ENCODE results near the gene FXYD3. TPM values are rescaled to one million over a fixed set of nuclear protein-coding genes. Genes with fewer than 3 reads are reported as not detected.

FXYD3 gene
- polyA plus RNA-seq, 1 donor (not counting 4 experiments of a cell fraction or from before 2014, with no cell fraction given): 851 TPM

GRCh38 chr19:35090506-35091214 is 25.0 kb upstream of the FXYD3 start:
- H3K4me2 ChIP-seq (ENCODE audit: control insufficient read depth, extremely low read depth, insufficient read depth, low read depth, low read length): peak overlapping the region; percentile 22
- no peak overlapping the region for H3K27ac ChIP-seq (ENCODE audit: control insufficient read depth, insufficient read depth, low read length)
- H4K20me1 ChIP-seq (ENCODE audit: control insufficient read depth, extremely low read depth, insufficient read depth, low read length): no peaks in the 10 kb centered on the region
- FAIRE-seq (peak; percentile 70), DNase-seq (ENCODE audit: low read depth, low spot score) (no peak)
- dilution Hi-C loops (cut with MboI; ENCODE audit: extremely low pct_ligation_motif_present, low sequenced_read_pairs): no loop called here
- no peaks in the 10 kb centered on the region for H3K27me3 ChIP-seq (ENCODE audit: control insufficient read depth, extremely low read depth, insufficient read depth, low read length)
- H3K4me3 ChIP-seq (ENCODE audit: control insufficient read depth in 2 of 3, extremely low read depth in 1 of 3, insufficient read depth in 2 of 3, low read depth in 1 of 3, low read length in 3 of 3): no peak overlapping the region
- H3K4me1 ChIP-seq (ENCODE audit: control insufficient read depth, extremely low read depth, insufficient read depth, low read length): peaks cover 24% of the 10 kb centered on the region
- no peaks in the 10 kb centered on the region for H3K9me1 ChIP-seq (ENCODE audit: control insufficient read depth, extremely low read depth, insufficient read depth, low read length)
- H3K79me2 ChIP-seq (ENCODE audit: control insufficient read depth, insufficient read depth, low read length): no peaks in the 10 kb centered on the region
- no peaks in the 10 kb centered on the region for H3K36me3 ChIP-seq (ENCODE audit: control insufficient read depth in 2 of 2, extremely low read depth in 1 of 2, insufficient read depth in 2 of 2, low read length in 2 of 2)
- H3K9me3 ChIP-seq (ENCODE audit: control insufficient read depth, low read depth, low read length): no peaks in the 10 kb centered on the region
- H2AFZ ChIP-seq (ENCODE audit: control insufficient read depth, low read length): peak overlapping the region; percentile 57
- TF ChIP-seq CTCF (optimal IDR thresholded peaks at IDR 0.05 in 1 of 3, IDR thresholded peaks at IDR 0.05 in 1 of 3, conservative IDR thresholded peaks at IDR 0.05 in 1 of 3; ENCODE audit: extremely low read depth in 1 of 3, insufficient read depth in 2 of 3, low read length in 3 of 3): peak; percentile 47 to 74 (median 57)
- TF ChIP-seq EZH2 (IDR thresholded peaks at IDR 0.05; ENCODE audit: low read length): no peak
- H3K9ac ChIP-seq (ENCODE audit: control insufficient read depth, extremely low read depth, insufficient read depth, low read length): no peak overlapping the region

- H3K4me1 ChIP-seq (ENCODE audit: control insufficient read depth, extremely low read depth, insufficient read depth, low read length): peaks cover 38% of the 10 kb centered on the region
Measured at GRCh38 chr19:35093430-35093829, 22.2 kb upstream of the FXYD3 start.

More at GRCh38 chr19:35093430-35093829, 22.2 kb upstream of the FXYD3 start:
- Histone ChIP-seq H3K36me3 (ENCODE audit: control insufficient read depth in 2 of 2, extremely low read depth in 1 of 2, insufficient read depth in 2 of 2, low read length in 2 of 2) (no peaks in the 10 kb centered on the region), H4K20me1 (ENCODE audit: control insufficient read depth, extremely low read depth, insufficient read depth, low read length) (no peaks in the 10 kb centered on the region), H2AFZ (ENCODE audit: control insufficient read depth, low read length) (no peak overlapping the region), H3K9me1 (ENCODE audit: control insufficient read depth, extremely low read depth, insufficient read depth, low read length) (no peaks in the 10 kb centered on the region), H3K27me3 (ENCODE audit: control insufficient read depth, extremely low read depth, insufficient read depth, low read length) (no peaks in the 10 kb centered on the region), H3K79me2 (ENCODE audit: control insufficient read depth, insufficient read depth, low read length) (no peaks in the 10 kb centered on the region), H3K9ac (ENCODE audit: control insufficient read depth, extremely low read depth, insufficient read depth, low read length) (no peak overlapping the region), H3K9me3 (ENCODE audit: control insufficient read depth, low read depth, low read length) (no peaks in the 10 kb centered on the region), H3K27ac (ENCODE audit: control insufficient read depth, insufficient read depth, low read length) (no peak overlapping the region), H3K4me3 (ENCODE audit: control insufficient read depth in 2 of 3, extremely low read depth in 1 of 3, insufficient read depth in 2 of 3, low read depth in 1 of 3, low read length in 3 of 3) (no peak overlapping the region), H3K4me2 (ENCODE audit: control insufficient read depth, extremely low read depth, insufficient read depth, low read depth, low read length) (no peak overlapping the region)
- TF ChIP-seq EZH2 (IDR thresholded peaks at IDR 0.05; ENCODE audit: low read length): no peak
- no peak for TF ChIP-seq CTCF (optimal IDR thresholded peaks at IDR 0.05 in 1 of 3, IDR thresholded peaks at IDR 0.05 in 1 of 3, conservative IDR thresholded peaks at IDR 0.05 in 1 of 3; ENCODE audit: extremely low read depth in 1 of 3, insufficient read depth in 2 of 3, low read length in 3 of 3)
- dilution Hi-C loops (cut with MboI; ENCODE audit: extremely low pct_ligation_motif_present, low sequenced_read_pairs): no loop called here
- FAIRE-seq (no peak), DNase-seq (ENCODE audit: low read depth, low spot score) (no peak)

Measured in keratinocyte (primary cell).